K562 (cell line): ENCODE data around the gene ACSF3. TPM values are rescaled to one million over a fixed set of nuclear protein-coding genes. Genes with fewer than 3 reads are reported as not detected.

Experiments used
- ATAC-seq: fragments of 200-7000 bp; cut with Tn5 transposase; 3 replicates; pipeline ENCODE4 v1.9.1; 2020; ENCODE audit warnings: moderate library complexity
- BruUV-seq: library from RNA; stranded (reverse); fragments of 400-500 nt; replicated peaks from 2 replicates; lab custom pipeline; 2021; lab: Mats Ljungman, UMichigan
- CTCF ChIA-PET: fragments of 300-600 bp; formaldehyde crosslinking; extraction: SDS; loops from one replicate; lab custom pipeline; 2021; ENCODE audit warnings: low intra/inter-chr PET ratio; lab: Yijun Ruan, JAX
- POLR2A ChIA-PET: fragments of 300-600, 350-650 bp; sonication (Branson Sonifier 250); formaldehyde crosslinking; extraction: SDS; loops from one replicate; lab custom pipeline; 2021; ENCODE audit warnings: antibody characterized with exemption, inconsistent platforms; lab: Yijun Ruan, JAX
- DNase-seq, 4 experiments: peaks; one replicate each; pipeline versions ENCODE4 v3.0.0 to v3.0.0-alpha.2; 2011 to 2018; ENCODE audit warnings: low spot score in 3 of 4, mixed read lengths in 3 of 4; ENCODE audit errors: extremely low read depth in 1 of 4
- FAIRE-seq: peaks from 2 replicates; lab custom pipeline; 2011; peaks lifted over from hg19 to GRCh38; lab: Jason Lieb, UNC
- H2AFZ ChIP-seq: 2 replicates; pipeline ENCODE4 v1.6.0; 2011; ENCODE audit warnings: low read depth, low read length, control low read depth, inconsistent platforms
- H3K27ac ChIP-seq: fragments of 200-600 bp; 3 replicates; pipeline ENCODE4 v1.8.0; 2011; ENCODE audit warnings: low read depth, mild to moderate bottlenecking, control low read depth, inconsistent platforms, low read length, moderate library complexity, mixed read lengths; ENCODE audit errors: extremely low read depth
- H3K27me3 ChIP-seq, 2 experiments: fragments of 300-600 bp in 1 of 2; 2 replicates in 1 of 2; 3 replicates in 1 of 2; pipeline versions ENCODE4 v1.6.0 to v1.8.0; 2011; ENCODE audit warnings: inconsistent platforms in 2 of 2, low read length in 2 of 2, mild to moderate bottlenecking in 1 of 2, mixed read lengths in 1 of 2, moderate library complexity in 1 of 2; ENCODE audit not compliant: control insufficient read depth in 2 of 2, insufficient read depth in 2 of 2
- H3K36me3 ChIP-seq: fragments of 300-600 bp; 3 replicates; pipeline ENCODE4 v1.8.0; 2011; ENCODE audit warnings: mild to moderate bottlenecking, low read length, inconsistent platforms; ENCODE audit not compliant: control insufficient read depth, insufficient read depth
- H3K4me1 ChIP-seq, 2 experiments: fragments of 200-600 bp in 1 of 2; replicated peaks in 1 of 2; 2 replicates in 1 of 2; 3 replicates in 1 of 2; pipeline versions ENCODE4 v1.5.1 to v1.8.0; 2011; ENCODE audit warnings: inconsistent platforms in 2 of 2, low read length in 2 of 2, mild to moderate bottlenecking in 1 of 2, mixed read lengths in 1 of 2, moderate library complexity in 1 of 2; ENCODE audit not compliant: control insufficient read depth in 2 of 2, insufficient read depth in 2 of 2
- H3K4me2 ChIP-seq: 2 replicates; pipeline ENCODE4 v1.6.1; 2011; ENCODE audit warnings: low read length, control low read depth, inconsistent platforms, mixed read lengths; ENCODE audit not compliant: insufficient read depth
- H3K4me3 ChIP-seq: fragments of 200-600 bp; sonication (generic), shearing (Covaris generic); 2 replicates; pipeline ENCODE4 v1.5.1; 2016; ENCODE audit warnings: control low read depth, inconsistent platforms
- H3K79me2 ChIP-seq: fragments of 200-600 bp; 3 replicates; pipeline ENCODE4 v1.8.0; 2011; ENCODE audit warnings: low read length, inconsistent platforms; ENCODE audit not compliant: control insufficient read depth, insufficient read depth
- H3K9ac ChIP-seq, 2 experiments: 2 replicates each; pipeline versions ENCODE4 v1.6.0 to v1.6.1; 2011; ENCODE audit warnings: low read depth in 2 of 2, low read length in 2 of 2, control low read depth in 1 of 2, inconsistent platforms in 1 of 2, mild to moderate bottlenecking in 1 of 2, mixed read lengths in 1 of 2; ENCODE audit not compliant: insufficient read depth in 1 of 2
- H3K9me1 ChIP-seq: one replicate; pipeline ENCODE4 v1.6.0; 2011; ENCODE audit warnings: inconsistent platforms, mild to moderate bottlenecking, low read length, moderate library complexity; ENCODE audit not compliant: control insufficient read depth, insufficient read depth
- H3K9me3 ChIP-seq: replicated peaks from 2 replicates; pipeline ENCODE4 v1.5.1; 2011; ENCODE audit warnings: low read depth, low read length, inconsistent platforms; ENCODE audit not compliant: control insufficient read depth, insufficient read depth
- H4K20me1 ChIP-seq: replicated peaks from 2 replicates; pipeline ENCODE4 v1.6.1; 2011; ENCODE audit warnings: low read length, inconsistent platforms, mixed read lengths; ENCODE audit not compliant: control insufficient read depth, insufficient read depth
- NR2C2 ChIP-seq, 2 experiments: fragments of 200-800 bp in 1 of 2; sonication (Bioruptor generic) in 1 of 2; sonication (generic) in 1 of 2; formaldehyde crosslinking in 1 of 2; IDR thresholded peaks; 2 replicates each; pipeline versions ENCODE4 v1.6.1 to v1.8.0; 2016 to 2022; ENCODE audit warnings: mild to moderate bottlenecking in 1 of 2, missing compliant biosample characterization in 1 of 2, missing genetic modification characterization in 1 of 2, missing genetic modification reagents in 1 of 2
- PCBP1 ChIP-seq: fragments of 200-400 bp; formaldehyde crosslinking; IDR thresholded peaks from 2 replicates; pipeline ENCODE4 v1.6.1; 2018; ENCODE audit warnings: mild to moderate bottlenecking, low read depth, low read length; ENCODE audit not compliant: poor library complexity, severe bottlenecking
- ZKSCAN3 ChIP-seq: fragments of 250-450 bp; sonication (Bioruptor Pico); IDR thresholded peaks from 2 replicates; pipeline ENCODE4 v1.4.0; 2020
- ZNF740 ChIP-seq, 3 experiments: fragments of 200-800 bp in 1 of 3; sonication (Bioruptor generic) in 1 of 3; sonication (generic) in 1 of 3; formaldehyde crosslinking in 1 of 3; IDR thresholded peaks; 2 replicates each; pipeline versions ENCODE4 v1.6.1 to v1.8.0; 2016 to 2022; ENCODE audit warnings: mild to moderate bottlenecking in 2 of 3, missing compliant biosample characterization in 2 of 3, missing genetic modification characterization in 2 of 3, missing genetic modification reagents in 1 of 3
- WGBS: fragments of 100-300 bp; shearing (Covaris generic); methylation state at CpG from one replicate; pipeline ENCODE4 v1.1.6; 2016; ENCODE audit warnings: low coverage, mixed read lengths; ENCODE audit not compliant: insufficient coverage; ENCODE audit errors: missing lambda C conversion rate; 5-methylcytosine and 5-hydroxymethylcytosine counted together
- in situ Hi-C: fragments of 300-500 bp; cut with MboI; formaldehyde crosslinking; loops from 4 replicates; pipeline ENCODE4 v1.15.0; 2018; ENCODE audit warnings: inconsistent platforms, mixed read lengths
- intact Hi-C: fragments of 100-400 bp; cut with micrococcal nuclease; formaldehyde crosslinking; loops from 2 replicates; pipeline ENCODE4 v1.14.2; 2022
- polyA plus RNA-seq, 8 experiments: library from polyadenylated mRNA; depleted of rRNA in 4 of 8; stranded (reverse) in 5 of 8; unstranded in 3 of 8; fragments of >200 nt; fragmentation: Nextera tagmentation in 2 of 8; fragmentation: Illumina TruSeq in 1 of 8; extraction: Ambion mirVana in 2 of 8; extraction: Trizol in 1 of 8; gene quantifications; 2 replicates each; pipeline versions ENCODE4 v1.2.1 to v1.2.3, GENCODE V29; 2011 to 2014; ENCODE audit warnings: inconsistent platforms in 1 of 8, missing spikeins in 1 of 8
- total RNA-seq, 7 experiments: library from RNA; depleted of rRNA in 6 of 7; stranded (reverse); fragments of >200 nt in 6 of 7; fragmentation: Illumina TruSeq in 2 of 7; extraction: Trizol in 2 of 7; gene quantifications; 2 replicates each; pipeline versions ENCODE4 v1.2.1 to v1.2.3, GENCODE V29; 2011 to 2021; ENCODE audit warnings: low replicate concordance in 1 of 7

The ACSF3 gene
- total and polyA plus RNA-seq, 9 of the 15 experiments (the other 6 are each of a cell fraction or from before 2014, with no cell fraction given): 0.77 to 32.8 (median 14.7) TPM

- ATAC-seq (no peak), DNase-seq (no peak), FAIRE-seq (no peak)
- H3K27me3 ChIP-seq: peaks cover 0 to 14% of the 10 kb centered on the region in 2 experiments; a peak in 1 of 5 replicates
- BruUV-seq: no TSS peak
- peak overlapping the region; percentile 82 for H2AFZ ChIP-seq
- H4K20me1 ChIP-seq: no peaks in the 10 kb centered on the region; the same call in 1 of the 2 replicates
- H3K9me3 ChIP-seq: no peaks in the 10 kb centered on the region
- no peaks in the 10 kb centered on the region for H3K79me2 ChIP-seq
- in situ Hi-C loops: no loop called here
- intact Hi-C loops: no loop called here
- TF ChIP-seq ZNF740 (CRISPR knock-in tag; IDR thresholded peaks at IDR 0.05) (no peak), ZNF740 (tag; IDR thresholded peaks at IDR 0.05) (peak in 1 of 2 experiments; percentile 50; a peak in 2 of 4 replicates), NR2C2 (CRISPR knock-in tag; IDR thresholded peaks at IDR 0.05) (0 out of 2 replicates have a peak, but pooled peaks have one; percentile 28), NR2C2 (tag; IDR thresholded peaks at IDR 0.05) (no peak), ZKSCAN3 (no peak), PCBP1 (peak; percentile 5)
- no peaks in the 10 kb centered on the region for H3K36me3 ChIP-seq
- WGBS: 6% methylated on average over 7 of the region's 19 CpGs
- peak overlapping the region; percentile 55; the same call in 1 of the 3 replicates for H3K27ac ChIP-seq
- H3K9ac ChIP-seq: peak overlapping the region; percentile 59 to 96; a peak in 3 of 4 replicates
- POLR2A ChIA-PET: no interaction called here
- peaks cover 3% of the 10 kb centered on the region for H3K9me1 ChIP-seq
- peak overlapping the region; percentile 83 for H3K4me2 ChIP-seq
- CTCF ChIA-PET: no interaction called here
- peak overlapping the region; percentile 44 for H3K4me3 ChIP-seq
- peaks cover 0 to 71% of the 10 kb centered on the region in 2 experiments; a peak in 4 of 5 replicates for H3K4me1 ChIP-seq
Observed at GRCh38 chr16:89191901-89192185, 98.2 kb downstream of the ACSF3 start.
